ENCODE results near the gene KLK10. TPM values are rescaled to one million over a fixed set of nuclear protein-coding genes. Genes with fewer than 3 reads are reported as not detected.

Gene KLK10
- total RNA-seq, 2 donors from 2014 or later, result 0.46 to 0.91 TPM

GRCh38 chr19:50968716-50969412 is 50.6 kb downstream of the KLK10 start:
- H3K4me1 Mint-ChIP-seq, result peaks cover 2% of the 10 kb centered on the region
- Histone ChIP-seq H3K27ac (ENCODE audit: low read depth, low read length) (no peak overlapping the region), H3K9ac (ENCODE audit: extremely low read depth, low read length, poor library complexity, severe bottlenecking) (no peak overlapping the region), H3K4me3 (ENCODE audit: low read length) (no peak overlapping the region), H3K27me3 (ENCODE audit: control insufficient read depth, insufficient read depth, low read length, poor library complexity, severe bottlenecking) (no peaks in the 10 kb centered on the region), H3K9me3 (ENCODE audit: control insufficient read depth, low read length) (no peaks in the 10 kb centered on the region), H3K4me1 (ENCODE audit: control insufficient read depth, insufficient read depth, low read length) (no peaks in the 10 kb centered on the region), H3K36me3 (ENCODE audit: control insufficient read depth, insufficient read depth, low read length) (no peaks in the 10 kb centered on the region)
- no peak overlapping the region for H3K4me3 Mint-ChIP-seq
- WGBS, 2 experiments (ENCODE audit: insufficient coverage in 1 of 2, insufficient read length in 1 of 2), result 81% methylated on average over 7 of the region's 7 CpGs; no CpG with 5 or more reads in 1 of the 2 experiments
- DNase-seq, result no peak
- peaks cover 20% of the 10 kb centered on the region for H3K27me3 Mint-ChIP-seq (ENCODE audit: insufficient read depth)
- H3K36me3 Mint-ChIP-seq (ENCODE audit: low read depth), result no peaks in the 10 kb centered on the region
- no peak overlapping the region for H3K27ac Mint-ChIP-seq
- no peak for TF ChIP-seq CTCF (conservative IDR thresholded peaks at IDR 0.05)
- H3K9me3 Mint-ChIP-seq, result no peaks in the 10 kb centered on the region

GRCh38 chr19:50967929-50968715 is 51.4 kb downstream of the KLK10 start:
- peak; percentile 30 for TF ChIP-seq CTCF (conservative IDR thresholded peaks at IDR 0.05)
- no peak overlapping the region for H3K9ac ChIP-seq (ENCODE audit: extremely low read depth, low read length, poor library complexity, severe bottlenecking)

GRCh38 chr19:50964266-50964665 is 55.2 kb downstream of the KLK10 start:
- H3K9me3 ChIP-seq (ENCODE audit: control insufficient read depth, low read length), result no peaks in the 10 kb centered on the region
- H3K36me3 ChIP-seq (ENCODE audit: control insufficient read depth, insufficient read depth, low read length), result no peaks in the 10 kb centered on the region
- H3K27me3 ChIP-seq (ENCODE audit: control insufficient read depth, insufficient read depth, low read length, poor library complexity, severe bottlenecking), result no peaks in the 10 kb centered on the region
- Mint-ChIP-seq H3K36me3 (ENCODE audit: low read depth) (no peaks in the 10 kb centered on the region), H3K27me3 (ENCODE audit: insufficient read depth) (peaks cover 42% of the 10 kb centered on the region), H3K4me1 (peaks cover 2% of the 10 kb centered on the region), H3K27ac (no peak overlapping the region), H3K9me3 (peaks cover 4% of the 10 kb centered on the region), H3K4me3 (no peak overlapping the region)
- no peak overlapping the region for H3K9ac ChIP-seq (ENCODE audit: extremely low read depth, low read length, poor library complexity, severe bottlenecking)
- DNase-seq, result no peak
- 100% methylated on average over 2 of the region's 3 CpGs; no CpG with 5 or more reads in 1 of the 2 experiments for WGBS, 2 experiments (ENCODE audit: insufficient coverage in 1 of 2, insufficient read length in 1 of 2)
- no peak for TF ChIP-seq CTCF (conservative IDR thresholded peaks at IDR 0.05)
- H3K4me3 ChIP-seq (ENCODE audit: low read length), result no peak overlapping the region
- H3K27ac ChIP-seq (ENCODE audit: low read depth, low read length), result no peak overlapping the region
- no peaks in the 10 kb centered on the region for H3K4me1 ChIP-seq (ENCODE audit: control insufficient read depth, insufficient read depth, low read length)

More at GRCh38 chr19:50967929-50968715, 51.4 kb downstream of the KLK10 start:
- Histone ChIP-seq H3K9me3 (ENCODE audit: control insufficient read depth, low read length) (no peaks in the 10 kb centered on the region), H3K4me3 (ENCODE audit: low read length) (no peak overlapping the region), H3K27me3 (ENCODE audit: control insufficient read depth, insufficient read depth, low read length, poor library complexity, severe bottlenecking) (no peaks in the 10 kb centered on the region), H3K36me3 (ENCODE audit: control insufficient read depth, insufficient read depth, low read length) (no peaks in the 10 kb centered on the region), H3K27ac (ENCODE audit: low read depth, low read length) (no peak overlapping the region), H3K4me1 (ENCODE audit: control insufficient read depth, insufficient read depth, low read length) (no peaks in the 10 kb centered on the region)
- DNase-seq, result peak; percentile 73
- H3K4me1 Mint-ChIP-seq, result peaks cover 2% of the 10 kb centered on the region
- no peak overlapping the region for H3K27ac Mint-ChIP-seq
- no peaks in the 10 kb centered on the region for H3K36me3 Mint-ChIP-seq (ENCODE audit: low read depth)
- peaks cover 24% of the 10 kb centered on the region for H3K27me3 Mint-ChIP-seq (ENCODE audit: insufficient read depth)
- no peaks in the 10 kb centered on the region for H3K9me3 Mint-ChIP-seq
- H3K4me3 Mint-ChIP-seq, result no peak overlapping the region
- WGBS, 2 experiments (ENCODE audit: insufficient coverage in 1 of 2, insufficient read length in 1 of 2), result 72 to 81% methylated on average over 11 to 20 of the region's 20 CpGs
